ENCODE measurements around the gene C19orf12. TPM values are rescaled to one million over a fixed set of nuclear protein-coding genes. Genes with fewer than 3 reads are reported as not detected.

The C19orf12 gene
- total and polyA plus RNA-seq, 8 donors: 11.0 to 16.9 (median 12.2) TPM

DNA sequence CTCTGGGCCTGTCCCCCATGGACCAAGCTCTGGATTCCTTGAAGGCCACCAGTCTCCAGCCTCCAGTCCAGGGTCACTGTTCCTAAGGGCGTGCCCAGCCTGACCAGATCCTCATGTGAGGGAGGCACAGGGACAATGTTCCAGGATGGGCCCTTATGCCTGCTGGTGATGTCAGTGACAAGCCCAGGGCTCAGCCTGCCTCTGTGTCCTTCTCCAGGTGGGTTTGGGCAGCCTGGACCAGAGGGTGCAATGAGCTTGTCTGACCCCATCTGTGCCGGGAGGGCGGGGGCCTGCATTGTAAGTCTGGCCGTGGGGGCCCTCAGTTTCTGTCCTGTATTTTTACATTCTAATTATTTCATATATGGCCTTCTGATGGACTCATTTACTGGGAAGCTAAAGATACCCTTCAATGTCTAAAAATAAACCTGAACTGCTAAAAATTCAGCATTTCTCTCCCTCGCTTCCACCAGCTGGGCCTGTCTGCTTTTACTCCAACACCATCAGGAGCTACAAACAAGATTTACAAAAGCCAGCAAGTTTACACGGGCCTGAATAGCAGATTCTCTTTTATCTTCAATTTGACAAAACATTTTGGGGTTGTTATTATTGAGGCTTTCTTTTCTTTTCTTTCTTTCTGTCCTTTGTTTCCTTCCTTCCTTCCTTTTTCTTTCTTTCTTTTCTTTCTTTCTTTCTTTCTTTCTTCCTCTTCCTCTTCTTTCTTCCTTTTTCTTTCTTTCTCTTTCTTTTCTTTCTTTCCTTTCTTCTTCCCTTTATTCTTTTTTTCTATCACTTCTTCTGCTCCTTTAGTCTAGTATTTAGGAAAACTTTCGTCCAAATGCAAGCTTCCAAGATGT is 34.2 kb upstream of the C19orf12 start:
- no peak for ATAC-seq
- no peaks in the 10 kb centered on the region for H3K36me3 ChIP-seq
- H3K4me3 ChIP-seq: no peak overlapping the region
- no peak overlapping the region for H3K27ac ChIP-seq
- TF ChIP-seq, protein P1, sequence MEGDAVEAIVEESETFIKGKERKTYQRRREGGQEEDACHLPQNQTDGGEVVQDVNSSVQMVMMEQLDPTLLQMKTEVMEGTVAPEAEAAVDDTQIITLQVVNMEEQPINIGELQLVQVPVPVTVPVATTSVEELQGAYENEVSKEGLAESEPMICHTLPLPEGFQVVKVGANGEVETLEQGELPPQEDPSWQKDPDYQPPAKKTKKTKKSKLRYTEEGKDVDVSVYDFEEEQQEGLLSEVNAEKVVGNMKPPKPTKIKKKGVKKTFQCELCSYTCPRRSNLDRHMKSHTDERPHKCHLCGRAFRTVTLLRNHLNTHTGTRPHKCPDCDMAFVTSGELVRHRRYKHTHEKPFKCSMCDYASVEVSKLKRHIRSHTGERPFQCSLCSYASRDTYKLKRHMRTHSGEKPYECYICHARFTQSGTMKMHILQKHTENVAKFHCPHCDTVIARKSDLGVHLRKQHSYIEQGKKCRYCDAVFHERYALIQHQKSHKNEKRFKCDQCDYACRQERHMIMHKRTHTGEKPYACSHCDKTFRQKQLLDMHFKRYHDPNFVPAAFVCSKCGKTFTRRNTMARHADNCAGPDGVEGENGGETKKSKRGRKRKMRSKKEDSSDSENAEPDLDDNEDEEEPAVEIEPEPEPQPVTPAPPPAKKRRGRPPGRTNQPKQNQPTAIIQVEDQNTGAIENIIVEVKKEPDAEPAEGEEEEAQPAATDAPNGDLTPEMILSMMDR (IDR thresholded peaks at IDR 0.05): no peak
- 70 to 78% methylated on average over 7 of the region's 7 CpGs for WGBS, 2 donors
- no peaks in the 10 kb centered on the region for H3K4me1 ChIP-seq
- no peak for FAIRE-seq
- intact Hi-C loops (cut with DNase I): no loop called here
- no peak for DNase-seq
- no peaks in the 10 kb centered on the region for H3K9me3 ChIP-seq
- H3K27me3 ChIP-seq: no peaks in the 10 kb centered on the region

GRCh38 chr19:29745253-29745652 is 30.2 kb upstream of the C19orf12 start:
- no peaks in the 10 kb centered on the region for H3K4me1 ChIP-seq
- DNase-seq (no peak), ATAC-seq (no peak), FAIRE-seq (no peak)
- no peak overlapping the region for H3K27ac ChIP-seq
- no peaks in the 10 kb centered on the region for H3K27me3 ChIP-seq
- H3K4me3 ChIP-seq: no peak overlapping the region
- TF ChIP-seq, protein P1 (IDR thresholded peaks at IDR 0.05): no peak
- H3K9me3 ChIP-seq: no peaks in the 10 kb centered on the region
- intact Hi-C loops (cut with DNase I): no loop called here
- WGBS, 2 donors: 53 to 58% methylated on average over 6 of the region's 6 CpGs
- H3K36me3 ChIP-seq: no peaks in the 10 kb centered on the region

DNA sequence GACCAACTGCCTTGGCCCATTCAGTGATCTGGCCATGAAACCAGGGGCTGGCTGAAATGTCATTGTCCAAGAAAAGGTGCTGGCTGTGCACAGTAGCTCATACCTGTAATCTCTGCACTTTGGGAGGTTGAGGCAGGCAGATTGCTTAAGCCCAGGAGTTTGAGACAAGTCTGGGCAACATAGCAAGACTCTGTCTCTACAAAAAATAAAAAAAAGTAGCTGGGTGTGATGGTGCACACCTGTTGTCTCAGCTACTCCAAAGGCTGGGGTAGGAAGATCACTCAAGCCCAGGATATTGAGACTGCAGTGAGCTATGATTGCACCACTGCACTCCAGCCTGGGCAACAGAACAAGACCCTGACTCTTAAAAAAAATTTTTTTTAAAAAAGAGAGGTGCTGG is 28.6 kb upstream of the C19orf12 start:
- FAIRE-seq: no peak

DNA sequence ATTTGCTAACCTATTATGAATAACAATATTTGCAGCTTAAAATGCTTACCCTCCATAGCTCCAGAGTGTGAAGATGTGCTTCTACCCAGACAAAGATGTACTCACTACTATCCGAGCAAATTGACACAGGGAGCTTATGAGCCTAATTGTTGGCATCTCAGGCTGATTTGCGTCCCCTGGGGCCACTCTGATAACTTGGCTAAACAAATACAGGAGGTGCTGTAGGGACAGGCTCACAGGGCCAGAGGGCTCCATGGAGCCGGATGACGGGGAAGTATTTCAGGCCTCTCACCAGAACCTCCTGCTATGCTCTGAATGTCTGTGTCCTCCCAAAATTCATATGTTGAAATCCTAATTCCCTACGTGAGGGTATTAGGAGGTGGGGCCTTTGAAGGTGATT is 26.7 kb upstream of the C19orf12 start:
- Histone ChIP-seq H3K4me1 (no peaks in the 10 kb centered on the region), H3K27ac (no peak overlapping the region), H3K36me3 (no peaks in the 10 kb centered on the region), H3K4me3 (no peak overlapping the region), H3K9me3 (no peaks in the 10 kb centered on the region), H3K27me3 (no peaks in the 10 kb centered on the region)
- no peak for DNase-seq
- WGBS, 2 donors: 34 to 41% methylated on average over 5 of the region's 5 CpGs
- intact Hi-C loops (cut with DNase I): no loop called here
- FAIRE-seq: no peak
- TF ChIP-seq, protein P1 (IDR thresholded peaks at IDR 0.05): no peak
- ATAC-seq: no peak

More for the DNA sequence above, 28.6 kb upstream of the C19orf12 start:
- H3K4me3 ChIP-seq: no peak overlapping the region
- ATAC-seq (no peak), DNase-seq (no peak)
- TF ChIP-seq, protein P1 (IDR thresholded peaks at IDR 0.05): no peak
- no peaks in the 10 kb centered on the region for H3K4me1 ChIP-seq
- no peaks in the 10 kb centered on the region for H3K36me3 ChIP-seq
- no peaks in the 10 kb centered on the region for H3K27me3 ChIP-seq
- intact Hi-C loops (cut with DNase I): no loop called here
- no peaks in the 10 kb centered on the region for H3K9me3 ChIP-seq
- no peak overlapping the region for H3K27ac ChIP-seq

- intact Hi-C loops (cut with DNase I): no loop called here
- whole genome bisulfite sequencing, 2 donors: 61 to 81% methylated on average over 10 of the region's 10 CpGs
- ATAC-seq (no peak), DNase-seq (no peak), FAIRE-seq (no peak)
- TF ChIP-seq, protein P1 (IDR thresholded peaks at IDR 0.05): no peak
- Histone ChIP-seq H3K27ac (no peak overlapping the region), H3K4me3 (no peak overlapping the region), H3K4me1 (no peaks in the 10 kb centered on the region), H3K9me3 (no peaks in the 10 kb centered on the region), H3K27me3 (no peaks in the 10 kb centered on the region), H3K36me3 (no peaks in the 10 kb centered on the region)
These were observed 26.2 kb upstream of the C19orf12 start for GRCh38 chr19:29741226-29741625.
